ENCODE data around the gene PHEX. TPM values are rescaled to one million over a fixed set of nuclear protein-coding genes. Genes with fewer than 3 reads are reported as not detected.

Gene PHEX
- polyA plus RNA-seq, 1 donor from 2014 or later = 0.59 TPM

DNA sequence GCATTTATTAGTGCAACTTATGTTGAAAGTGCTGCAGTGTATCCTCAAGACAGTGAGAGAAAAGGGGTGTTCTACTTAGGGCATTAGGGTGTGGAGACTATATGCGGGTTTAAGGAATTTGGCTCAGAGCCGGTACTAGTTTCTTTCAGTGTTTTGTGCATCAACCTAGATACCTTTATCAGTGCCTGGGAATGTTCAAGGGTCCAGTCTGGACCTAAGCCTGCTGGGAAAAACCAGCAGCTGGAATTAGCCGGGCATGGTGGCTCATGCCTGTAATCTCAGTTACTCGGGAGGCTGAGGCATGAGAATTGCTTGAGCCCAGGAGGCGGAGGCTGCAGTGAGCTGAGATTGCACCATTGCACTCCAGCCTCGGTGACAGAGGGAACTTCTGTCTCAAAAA lies 7.4 kb downstream of the PHEX start:
- no peak overlapping the region for H2AFZ ChIP-seq (ENCODE audit: low read depth, low read length)
- no peaks in the 10 kb centered on the region for H3K79me2 ChIP-seq (replicated peaks; ENCODE audit: insufficient read depth, low read length)
- no peaks in the 10 kb centered on the region for H4K20me1 ChIP-seq (ENCODE audit: insufficient read depth)
- no peak overlapping the region for H3K27ac ChIP-seq (ENCODE audit: low read length)
- H3K9ac ChIP-seq (ENCODE audit: low read length) = no peak overlapping the region
- TF ChIP-seq, protein P1, sequence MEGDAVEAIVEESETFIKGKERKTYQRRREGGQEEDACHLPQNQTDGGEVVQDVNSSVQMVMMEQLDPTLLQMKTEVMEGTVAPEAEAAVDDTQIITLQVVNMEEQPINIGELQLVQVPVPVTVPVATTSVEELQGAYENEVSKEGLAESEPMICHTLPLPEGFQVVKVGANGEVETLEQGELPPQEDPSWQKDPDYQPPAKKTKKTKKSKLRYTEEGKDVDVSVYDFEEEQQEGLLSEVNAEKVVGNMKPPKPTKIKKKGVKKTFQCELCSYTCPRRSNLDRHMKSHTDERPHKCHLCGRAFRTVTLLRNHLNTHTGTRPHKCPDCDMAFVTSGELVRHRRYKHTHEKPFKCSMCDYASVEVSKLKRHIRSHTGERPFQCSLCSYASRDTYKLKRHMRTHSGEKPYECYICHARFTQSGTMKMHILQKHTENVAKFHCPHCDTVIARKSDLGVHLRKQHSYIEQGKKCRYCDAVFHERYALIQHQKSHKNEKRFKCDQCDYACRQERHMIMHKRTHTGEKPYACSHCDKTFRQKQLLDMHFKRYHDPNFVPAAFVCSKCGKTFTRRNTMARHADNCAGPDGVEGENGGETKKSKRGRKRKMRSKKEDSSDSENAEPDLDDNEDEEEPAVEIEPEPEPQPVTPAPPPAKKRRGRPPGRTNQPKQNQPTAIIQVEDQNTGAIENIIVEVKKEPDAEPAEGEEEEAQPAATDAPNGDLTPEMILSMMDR (IDR thresholded peaks at IDR 0.05; ENCODE audit: poor library complexity, severe bottlenecking) = no peak
- TF ChIP-seq, protein P2, sequence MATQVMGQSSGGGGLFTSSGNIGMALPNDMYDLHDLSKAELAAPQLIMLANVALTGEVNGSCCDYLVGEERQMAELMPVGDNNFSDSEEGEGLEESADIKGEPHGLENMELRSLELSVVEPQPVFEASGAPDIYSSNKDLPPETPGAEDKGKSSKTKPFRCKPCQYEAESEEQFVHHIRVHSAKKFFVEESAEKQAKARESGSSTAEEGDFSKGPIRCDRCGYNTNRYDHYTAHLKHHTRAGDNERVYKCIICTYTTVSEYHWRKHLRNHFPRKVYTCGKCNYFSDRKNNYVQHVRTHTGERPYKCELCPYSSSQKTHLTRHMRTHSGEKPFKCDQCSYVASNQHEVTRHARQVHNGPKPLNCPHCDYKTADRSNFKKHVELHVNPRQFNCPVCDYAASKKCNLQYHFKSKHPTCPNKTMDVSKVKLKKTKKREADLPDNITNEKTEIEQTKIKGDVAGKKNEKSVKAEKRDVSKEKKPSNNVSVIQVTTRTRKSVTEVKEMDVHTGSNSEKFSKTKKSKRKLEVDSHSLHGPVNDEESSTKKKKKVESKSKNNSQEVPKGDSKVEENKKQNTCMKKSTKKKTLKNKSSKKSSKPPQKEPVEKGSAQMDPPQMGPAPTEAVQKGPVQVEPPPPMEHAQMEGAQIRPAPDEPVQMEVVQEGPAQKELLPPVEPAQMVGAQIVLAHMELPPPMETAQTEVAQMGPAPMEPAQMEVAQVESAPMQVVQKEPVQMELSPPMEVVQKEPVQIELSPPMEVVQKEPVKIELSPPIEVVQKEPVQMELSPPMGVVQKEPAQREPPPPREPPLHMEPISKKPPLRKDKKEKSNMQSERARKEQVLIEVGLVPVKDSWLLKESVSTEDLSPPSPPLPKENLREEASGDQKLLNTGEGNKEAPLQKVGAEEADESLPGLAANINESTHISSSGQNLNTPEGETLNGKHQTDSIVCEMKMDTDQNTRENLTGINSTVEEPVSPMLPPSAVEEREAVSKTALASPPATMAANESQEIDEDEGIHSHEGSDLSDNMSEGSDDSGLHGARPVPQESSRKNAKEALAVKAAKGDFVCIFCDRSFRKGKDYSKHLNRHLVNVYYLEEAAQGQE (IDR thresholded peaks at IDR 0.05; ENCODE audit: borderline replicate concordance) = no peak
- TF ChIP-seq EP300 (conservative IDR thresholded peaks at IDR 0.05; ENCODE audit: poor library complexity, severe bottlenecking) (no peak), SMC3 (conservative IDR thresholded peaks at IDR 0.05; ENCODE audit: poor library complexity) (no peak), POLR2AphosphoS5 (IDR thresholded peaks at IDR 0.05) (no peak), RAD21 (conservative IDR thresholded peaks at IDR 0.05) (no peak), TAF1 (IDR thresholded peaks at IDR 0.05; ENCODE audit: low read depth) (no peak), EZH2 (IDR thresholded peaks at IDR 0.05; ENCODE audit: borderline replicate concordance, insufficient read depth, low read length, poor library complexity, severe bottlenecking) (no peak), MXI1 (conservative IDR thresholded peaks at IDR 0.05; ENCODE audit: poor library complexity, severe bottlenecking) (no peak)
- no peaks in the 10 kb centered on the region for H3K9me3 ChIP-seq (ENCODE audit: low read length)
- no peaks in the 10 kb centered on the region for H3F3A ChIP-seq (ENCODE audit: insufficient read depth, low read length, poor library complexity, severe bottlenecking)
- H3K4me3 ChIP-seq (ENCODE audit: low read length) = no peak overlapping the region
- H3K27me3 ChIP-seq (ENCODE audit: insufficient read depth, low read depth, low read length) = no peaks in the 10 kb centered on the region
- H3K9me2 ChIP-seq (ENCODE audit: insufficient read depth, low read length) = no peaks in the 10 kb centered on the region
- no peak overlapping the region for H3K4me2 ChIP-seq (ENCODE audit: low read length)
- no peaks in the 10 kb centered on the region for H3K36me3 ChIP-seq (ENCODE audit: insufficient read depth, low read length)

DNA sequence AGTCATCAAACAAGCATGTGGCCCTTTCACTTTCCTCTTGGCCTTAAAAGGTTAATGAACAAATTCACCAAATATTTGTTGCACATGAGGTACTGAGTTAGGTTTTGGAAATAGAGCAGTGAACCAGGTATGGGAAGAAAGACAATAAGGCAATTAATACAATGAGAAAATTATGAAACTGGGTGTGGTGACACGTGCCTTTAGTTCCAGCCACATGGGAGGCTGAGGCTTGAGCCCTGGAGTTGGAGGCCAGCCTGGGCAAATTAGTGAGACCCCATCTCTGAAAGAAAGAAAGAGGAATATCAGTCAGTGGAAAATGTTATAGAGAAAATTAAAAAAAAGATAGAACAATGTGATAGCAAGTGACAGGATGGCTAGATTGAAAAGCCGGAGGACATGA lies 8.1 kb downstream of the PHEX start:
- no peaks in the 10 kb centered on the region for H3F3A ChIP-seq (ENCODE audit: insufficient read depth, low read length, poor library complexity, severe bottlenecking)
- H3K9me2 ChIP-seq (ENCODE audit: insufficient read depth, low read length) = no peaks in the 10 kb centered on the region
- H3K79me2 ChIP-seq (replicated peaks; ENCODE audit: insufficient read depth, low read length) = no peaks in the 10 kb centered on the region
- H3K4me2 ChIP-seq (ENCODE audit: low read length) = no peak overlapping the region
- no peaks in the 10 kb centered on the region for H3K9me3 ChIP-seq (ENCODE audit: low read length)
- no peak overlapping the region for H3K4me3 ChIP-seq (ENCODE audit: low read length)
- H3K9ac ChIP-seq (ENCODE audit: low read length) = no peak overlapping the region
- no peak overlapping the region for H3K27ac ChIP-seq (ENCODE audit: low read length)
- no peak overlapping the region for H2AFZ ChIP-seq (ENCODE audit: low read depth, low read length)
- no peaks in the 10 kb centered on the region for H3K27me3 ChIP-seq (ENCODE audit: insufficient read depth, low read depth, low read length)
- TF ChIP-seq, protein P1 (IDR thresholded peaks at IDR 0.05; ENCODE audit: poor library complexity, severe bottlenecking) = no peak
- TF ChIP-seq TAF1 (IDR thresholded peaks at IDR 0.05; ENCODE audit: low read depth) (no peak), RAD21 (conservative IDR thresholded peaks at IDR 0.05) (no peak), EP300 (conservative IDR thresholded peaks at IDR 0.05; ENCODE audit: poor library complexity, severe bottlenecking) (no peak), SMC3 (conservative IDR thresholded peaks at IDR 0.05; ENCODE audit: poor library complexity) (no peak), POLR2AphosphoS5 (IDR thresholded peaks at IDR 0.05) (no peak), MXI1 (conservative IDR thresholded peaks at IDR 0.05; ENCODE audit: poor library complexity, severe bottlenecking) (no peak), EZH2 (IDR thresholded peaks at IDR 0.05; ENCODE audit: borderline replicate concordance, insufficient read depth, low read length, poor library complexity, severe bottlenecking) (no peak)
- TF ChIP-seq, protein P2 (IDR thresholded peaks at IDR 0.05; ENCODE audit: borderline replicate concordance) = no peak
- no peaks in the 10 kb centered on the region for H3K36me3 ChIP-seq (ENCODE audit: insufficient read depth, low read length)
- H4K20me1 ChIP-seq (ENCODE audit: insufficient read depth) = no peaks in the 10 kb centered on the region
